SK-N-SH treated with all-trans-retinoic acid at 6 μM for 48 hours (cell line): Measurements from ENCODE around the gene TMEM164.

Source experiments
- RARB ChIP-seq: fragments of 250-450 bp; sonication (Bioruptor Pico); IDR thresholded peaks from 2 replicates; pipeline ENCODE4 v1.8.0; 2021; ENCODE audit warnings: mild to moderate bottlenecking, moderate library complexity
- ZFP30 ChIP-seq: fragments of 450-650 bp; formaldehyde crosslinking; IDR thresholded peaks from 2 replicates; pipeline ENCODE4 v1.5.0; 2022; ENCODE audit warnings: mild to moderate bottlenecking, moderate library complexity

GRCh38 chrX:110021258-110022022 is 18.5 kb downstream of the TMEM164 start:
- TF ChIP-seq ZFP30 (CRISPR knock-in tag): no peak
- TF ChIP-seq RARB: no peak
